HepG2 (cell line): ENCODE measurements around the gene SOAT2. TPM values are rescaled to one million over a fixed set of nuclear protein-coding genes. Genes with fewer than 3 reads are reported as not detected.

ENCODE experiments used
- CREM ChIP-seq, 2 experiments: sonication (generic) in 1 of 2; formaldehyde crosslinking in 1 of 2; IDR thresholded peaks; 2 replicates each; pipeline versions ENCODE4 v1.4.0 to v1.6.1; 2016 to 2020; ENCODE audit warnings: antibody characterized with exemption in 1 of 2, mild to moderate bottlenecking in 1 of 2, missing genetic modification reagents in 1 of 2
- ELK4 ChIP-seq: sonication (generic); formaldehyde crosslinking; IDR thresholded peaks from 2 replicates; pipeline ENCODE4 v1.9.0; 2021; ENCODE audit warnings: missing genetic modification reagents, borderline replicate concordance
- GABPB1 ChIP-seq: IDR thresholded peaks from 2 replicates; pipeline ENCODE4 v1.6.1; 2016; ENCODE audit warnings: mild to moderate bottlenecking, missing genetic modification reagents, moderate library complexity, missing compliant biosample characterization
- GATAD2A ChIP-seq: IDR thresholded peaks from 2 replicates; pipeline ENCODE4 v1.6.1; 2016
- HMG20B ChIP-seq: conservative IDR thresholded peaks from 2 replicates; pipeline ENCODE4 v1.6.1; 2016; ENCODE audit warnings: missing genetic modification reagents, missing compliant biosample characterization
- MEIS1 ChIP-seq: sonication (generic); formaldehyde crosslinking; IDR thresholded peaks from 2 replicates; pipeline ENCODE4 v1.9.0; 2021; ENCODE audit warnings: mild to moderate bottlenecking, missing genetic modification reagents, moderate library complexity, borderline replicate concordance
- MTA1 ChIP-seq: sonication (generic); formaldehyde crosslinking; IDR thresholded peaks from 2 replicates; pipeline ENCODE4 v1.4.0; 2020; ENCODE audit warnings: missing genetic modification reagents, mild to moderate bottlenecking, borderline replicate concordance
- PRDM10 ChIP-seq: sonication (generic); formaldehyde crosslinking; IDR thresholded peaks from 2 replicates; pipeline ENCODE4 v1.4.0; 2020; ENCODE audit warnings: low read depth, missing genetic modification reagents
- RCOR2 ChIP-seq: IDR thresholded peaks from 2 replicates; pipeline ENCODE4 v1.6.1; 2016; ENCODE audit warnings: missing biosample characterization, missing genetic modification reagents
- SOX6 ChIP-seq, 2 experiments: fragments of 450-650 bp in 1 of 2; sonication (generic) in 1 of 2; formaldehyde crosslinking in 1 of 2; IDR thresholded peaks; 2 replicates each; pipeline versions ENCODE4 v1.4.0 to v1.6.1; 2017 to 2020; ENCODE audit warnings: antibody characterized with exemption in 1 of 2, mild to moderate bottlenecking in 1 of 2, missing genetic modification reagents in 1 of 2
- TEAD3 ChIP-seq: optimal IDR thresholded peaks from 2 replicates; pipeline ENCODE3; 2016; ENCODE audit warnings: borderline replicate concordance
- TFAP4 ChIP-seq: sonication (generic); IDR thresholded peaks from 2 replicates; pipeline ENCODE4 v1.6.1; 2016; ENCODE audit warnings: low read depth, borderline replicate concordance
- ZBTB33 ChIP-seq: sonication (generic); formaldehyde crosslinking; IDR thresholded peaks from 2 replicates; pipeline ENCODE4 v1.4.0; 2020; ENCODE audit warnings: missing genetic modification reagents
- ZBTB7B ChIP-seq: sonication (generic); formaldehyde crosslinking; IDR thresholded peaks from 2 replicates; pipeline ENCODE4 v1.4.0; 2020; ENCODE audit warnings: missing genetic modification reagents
- ZNF574 ChIP-seq: sonication (generic); formaldehyde crosslinking; IDR thresholded peaks from 2 replicates; pipeline ENCODE4 v1.4.0; 2020; ENCODE audit warnings: missing genetic modification reagents
- polyA plus RNA-seq, 8 experiments: library from polyadenylated mRNA; depleted of rRNA in 3 of 8; stranded (reverse) in 7 of 8; unstranded in 1 of 8; fragments of >200 nt; fragmentation: Illumina TruSeq in 4 of 8; extraction: Trizol in 4 of 8; gene quantifications; 2 replicates each; pipeline versions ENCODE4 v1.2.1 to v1.2.3, GENCODE V29; 2011 to 2016; ENCODE audit warnings: low read depth in 4 of 8, missing spikeins in 1 of 8, mixed read lengths in 1 of 8; ENCODE audit not compliant: insufficient read depth in 1 of 8
- total RNA-seq, 5 experiments: library from RNA; depleted of rRNA; stranded (reverse); fragments of >200 nt; fragmentation: Illumina TruSeq; extraction: Trizol; gene quantifications; 2 replicates each; pipeline ENCODE4 v1.2.3, GENCODE V29; 2016; ENCODE audit warnings: low read depth in 1 of 5

Gene SOAT2
- total and polyA plus RNA-seq, 2 of the 13 experiments (the other 11 are each of a cell fraction or from before 2014, with no cell fraction given) = 14.9 to 108 TPM

GRCh38 chr12:53099071-53099882 lies 4.0 kb upstream of the SOAT2 start (continued):
- TF ChIP-seq ZBTB33 (CRISPR knock-in tag) (0 out of 2 replicates have a peak, but pooled peaks have one; percentile 22), TEAD3 (CRISPR knock-in tag) (peak; percentile 93), MTA1 (CRISPR knock-in tag) (peak; percentile 31; the same call in 1 of the 2 replicates), TFAP4 (no peak), RCOR2 (CRISPR knock-in tag) (peak; percentile 64; the same call in 1 of the 2 replicates), GATAD2A (CRISPR knock-in tag) (peak; percentile 73), ZNF574 (CRISPR knock-in tag) (0 out of 2 replicates have a peak, but pooled peaks have one; percentile 32), PRDM10 (CRISPR knock-in tag) (peak; percentile 91), CREM (IDR thresholded peaks at IDR 0.05) (peak; percentile 15; the same call in 1 of the 2 replicates), CREM (CRISPR knock-in tag; IDR thresholded peaks at IDR 0.05) (no peak), ZBTB7B (CRISPR knock-in tag) (peak; percentile 79), ELK4 (CRISPR knock-in tag) (no peak), MEIS1 (CRISPR knock-in tag) (peak; percentile 50; the same call in 1 of the 2 replicates), HMG20B (CRISPR knock-in tag) (no peak), SOX6 (IDR thresholded peaks at IDR 0.05) (no peak), SOX6 (CRISPR knock-in tag; IDR thresholded peaks at IDR 0.05) (peak; percentile 28; the same call in 1 of the 2 replicates), GABPB1 (CRISPR knock-in tag) (peak; percentile 47)
